MM.1S (cell line): ENCODE data around the gene TSC2.

ENCODE experiments used
- DNase-seq: peaks from one replicate; pipeline ENCODE4 v3.0.0-alpha.2; 2015
- H2AFZ ChIP-seq: fragments of 300-600 bp; sonication (generic); 2 replicates; pipeline ENCODE4 v1.6.0; 2016; ENCODE audit warnings: antibody characterized with exemption, low read length
- H3F3A ChIP-seq: fragments of 300-600 bp; sonication (generic); 2 replicates; pipeline ENCODE4 v1.6.1; 2016; ENCODE audit warnings: mild to moderate bottlenecking, antibody characterized with exemption, low read length, moderate library complexity, mixed read lengths; ENCODE audit not compliant: insufficient read depth
- H3K27ac ChIP-seq: fragments of 300-600 bp; sonication (generic); 2 replicates; pipeline ENCODE4 v1.5.1; 2016; ENCODE audit warnings: mild to moderate bottlenecking, low read length
- H3K27me3 ChIP-seq: fragments of 300-600 bp; sonication (generic); replicated peaks from 2 replicates; pipeline ENCODE4 v1.6.0; 2016; ENCODE audit warnings: low read length; ENCODE audit not compliant: insufficient read depth
- H3K36me3 ChIP-seq: fragments of 300-600 bp; sonication (generic); replicated peaks from 2 replicates; pipeline ENCODE4 v1.6.1; 2016; ENCODE audit warnings: mild to moderate bottlenecking, low read length, mixed read lengths; ENCODE audit not compliant: insufficient read depth
- H3K4me1 ChIP-seq: fragments of 300-600 bp; sonication (generic); 2 replicates; pipeline ENCODE4 v1.6.1; 2016; ENCODE audit warnings: low read length, mixed read lengths
- H3K4me2 ChIP-seq: fragments of 300-600 bp; sonication (generic); 2 replicates; pipeline ENCODE4 v1.6.0; 2016; ENCODE audit warnings: low read depth, low read length
- H3K4me3 ChIP-seq: fragments of 300-600 bp; sonication (generic); 2 replicates; pipeline ENCODE4 v1.5.1; 2016; ENCODE audit warnings: low read length, mixed read lengths
- H3K79me2 ChIP-seq: fragments of 300-600 bp; sonication (generic); 2 replicates; pipeline ENCODE4 v1.6.1; 2016; ENCODE audit warnings: mixed run types, low read length, mixed read lengths
- H3K9ac ChIP-seq: fragments of 300-600 bp; sonication (generic); 2 replicates; pipeline ENCODE4 v1.6.1; 2016; ENCODE audit warnings: low read length, mixed read lengths
- H3K9me2 ChIP-seq: fragments of 300-600 bp; sonication (generic); replicated peaks from 2 replicates; pipeline ENCODE4 v1.6.1; 2016; ENCODE audit warnings: mild to moderate bottlenecking, low read length, mixed read lengths; ENCODE audit not compliant: insufficient read depth
- H3K9me3 ChIP-seq: fragments of 300-600 bp; sonication (generic); replicated peaks from 2 replicates; pipeline ENCODE4 v1.6.1; 2016; ENCODE audit warnings: mild to moderate bottlenecking, low read length, mixed read lengths; ENCODE audit not compliant: insufficient read depth
- H4K20me1 ChIP-seq: fragments of 300-600 bp; sonication (generic); 2 replicates; pipeline ENCODE4 v1.6.1; 2016; ENCODE audit warnings: mild to moderate bottlenecking, low read length, moderate library complexity, mixed read lengths; ENCODE audit not compliant: insufficient read depth
- CTCF ChIP-seq: fragments of 300-600 bp; sonication (generic); IDR thresholded peaks from 2 replicates; pipeline ENCODE4 v1.5.1; 2016; ENCODE audit warnings: antibody characterized with exemption, low read length, mixed read lengths
- EZH2 ChIP-seq: fragments of 300-600 bp; sonication (generic); optimal IDR thresholded peaks from 2 replicates; pipeline ENCODE3; 2017; ENCODE audit warnings: low read depth, mild to moderate bottlenecking, antibody characterized with exemption, low read length, mixed read lengths
- EZH2phosphoT487 ChIP-seq: fragments of 300-600 bp; sonication (generic); IDR thresholded peaks from 2 replicates; pipeline ENCODE4 v1.6.1; 2018; ENCODE audit warnings: antibody characterized with exemption, low read length

The TSC2 gene

GRCh38 chr16:2070576-2071453 is 23.0 kb downstream of the TSC2 start:
- no peak overlapping the region for H3K4me2 ChIP-seq
- H3K27ac ChIP-seq, result no peak overlapping the region

GRCh38 chr16:2071454-2072202 is 23.8 kb downstream of the TSC2 start:
- no peak overlapping the region for H3K4me3 ChIP-seq
- no peaks in the 10 kb centered on the region for H3K27me3 ChIP-seq
- no peak for DNase-seq
- no peaks in the 10 kb centered on the region for H3K36me3 ChIP-seq
- no peaks in the 10 kb centered on the region for H3F3A ChIP-seq
- H3K9me3 ChIP-seq, result no peaks in the 10 kb centered on the region
- H3K4me2 ChIP-seq, result no peak overlapping the region
- H3K9ac ChIP-seq, result no peak overlapping the region
- no peaks in the 10 kb centered on the region for H4K20me1 ChIP-seq
- TF ChIP-seq EZH2, result no peak
- no peak for TF ChIP-seq CTCF
- no peak for TF ChIP-seq EZH2phosphoT487
- H2AFZ ChIP-seq, result no peak overlapping the region
- H3K9me2 ChIP-seq, result no peaks in the 10 kb centered on the region
- no peak overlapping the region for H3K27ac ChIP-seq
- no peaks in the 10 kb centered on the region for H3K79me2 ChIP-seq
- no peaks in the 10 kb centered on the region for H3K4me1 ChIP-seq

More at GRCh38 chr16:2070576-2071453, 23.0 kb downstream of the TSC2 start:
- Histone ChIP-seq H3K4me3 (no peak overlapping the region), H3K4me1 (no peaks in the 10 kb centered on the region), H3K9me2 (no peaks in the 10 kb centered on the region), H3K79me2 (no peaks in the 10 kb centered on the region), H3K9ac (no peak overlapping the region), H2AFZ (no peak overlapping the region), H3K9me3 (no peaks in the 10 kb centered on the region), H3K36me3 (no peaks in the 10 kb centered on the region), H3F3A (no peaks in the 10 kb centered on the region), H4K20me1 (no peaks in the 10 kb centered on the region), H3K27me3 (no peaks in the 10 kb centered on the region)
- DNase-seq, result no peak
- TF ChIP-seq EZH2phosphoT487 (no peak), EZH2 (no peak), CTCF (no peak)

- Histone ChIP-seq H3K27me3 (no peaks in the 10 kb centered on the region), H3K79me2 (no peaks in the 10 kb centered on the region), H2AFZ (no peak overlapping the region), H3F3A (no peaks in the 10 kb centered on the region), H3K9me3 (no peaks in the 10 kb centered on the region), H3K36me3 (no peaks in the 10 kb centered on the region), H4K20me1 (no peaks in the 10 kb centered on the region), H3K9me2 (no peaks in the 10 kb centered on the region), H3K4me1 (no peaks in the 10 kb centered on the region), H3K4me2 (no peak overlapping the region), H3K9ac (no peak overlapping the region), H3K27ac (no peak overlapping the region), H3K4me3 (no peak overlapping the region)
- DNase-seq, result no peak
- TF ChIP-seq EZH2 (no peak), EZH2phosphoT487 (no peak), CTCF (no peak)
These were observed 25.1 kb downstream of the TSC2 start for GRCh38 chr16:2072926-2073325.
